ENCODE measurements around the gene FOXL2NB. TPM values are rescaled to one million over a fixed set of nuclear protein-coding genes. Genes with fewer than 3 reads are reported as not detected.

Gene FOXL2NB
- total RNA-seq, 1 experiment from 2014 or later: 0.31 TPM

- no peak overlapping the region for H3K4me3 Mint-ChIP-seq
- H3K27ac Mint-ChIP-seq: no peak overlapping the region
- no peak overlapping the region for H3T11ph ChIP-seq (ENCODE audit: low read length)
- peaks cover 5% of the 10 kb centered on the region for H3K23me2 ChIP-seq (ENCODE audit: insufficient read length, low read depth, low read length, poor library complexity, severe bottlenecking)
- no peaks in the 10 kb centered on the region for H4K20me1 ChIP-seq (ENCODE audit: control insufficient read depth, insufficient read depth, insufficient read length)
- no CpG with 5 or more reads among the region's 3 CpGs for WGBS (ENCODE audit: extremely low coverage, insufficient read length, low lambda C conversion rate)
- H3K4me2 ChIP-seq (ENCODE audit: insufficient read depth, insufficient read length, low read length): no peak overlapping the region
- peaks cover 6% of the 10 kb centered on the region in 2 experiments; a peak in 3 of 4 replicates for H3K4me1 Mint-ChIP-seq
- no peak overlapping the region for H2BK20ac ChIP-seq (ENCODE audit: low read depth, low read length, poor library complexity, severe bottlenecking)
- H3K4me1 ChIP-seq (ENCODE audit: insufficient read depth, low read length): no peaks in the 10 kb centered on the region; the same call in 1 of the 2 replicates
- H2BK12ac ChIP-seq (ENCODE audit: insufficient read length, low read depth, low read length): no peak overlapping the region
- no peak overlapping the region for H3K56ac ChIP-seq (ENCODE audit: insufficient read length, low read depth, low read length)
- no peak overlapping the region for H4K91ac ChIP-seq (ENCODE audit: insufficient read length, low read depth, low read length)
- no peak overlapping the region for H2AK5ac ChIP-seq (ENCODE audit: insufficient read length, low read length)
- H3K9ac ChIP-seq (ENCODE audit: extremely low read depth, insufficient read length, low read length): no peak overlapping the region
- no peaks in the 10 kb centered on the region for H3K79me1 ChIP-seq (ENCODE audit: insufficient read depth, low read depth, low read length, poor library complexity, severe bottlenecking)
- no peak overlapping the region for H4K5ac ChIP-seq (ENCODE audit: insufficient read length, low read depth, low read length)
- H3K27ac ChIP-seq (ENCODE audit: insufficient read length, low read depth, low read length): no peak overlapping the region
- no peak overlapping the region for H3K18ac ChIP-seq (ENCODE audit: insufficient read length, low read depth, low read length)
- no peaks in the 10 kb centered on the region for H3K27me3 ChIP-seq (ENCODE audit: insufficient read depth, low read length)
- DNase-seq: no peak
- no peak overlapping the region for H2BK15ac ChIP-seq (ENCODE audit: low read depth, low read length)
- H2BK120ac ChIP-seq (ENCODE audit: low read depth, low read length, poor library complexity, severe bottlenecking): no peak overlapping the region
- no peaks in the 10 kb centered on the region for H3K9me3 Mint-ChIP-seq
- H2BK5ac ChIP-seq (ENCODE audit: insufficient read length, low read length): no peak overlapping the region
- H3K79me2 ChIP-seq (ENCODE audit: insufficient read depth, low read length): no peaks in the 10 kb centered on the region
- H3K14ac ChIP-seq (ENCODE audit: insufficient read depth, low read length): no peak overlapping the region
- H2AFZ ChIP-seq (ENCODE audit: low read length): no peak overlapping the region
- no peaks in the 10 kb centered on the region for H3K36me3 Mint-ChIP-seq (ENCODE audit: insufficient read depth in 1 of 3, low read depth in 3 of 3)
- H4K8ac ChIP-seq (replicated peaks; ENCODE audit: insufficient read length, low read depth, low read length): no peak overlapping the region
- no peak overlapping the region for H3K4ac ChIP-seq (ENCODE audit: low read depth, low read length)
- H3K23ac ChIP-seq (ENCODE audit: insufficient read length, low read depth, low read length): no peak overlapping the region
- TF ChIP-seq CTCF (conservative IDR thresholded peaks at IDR 0.05): no peak
- peaks cover 35% of the 10 kb centered on the region for H3K27me3 Mint-ChIP-seq (ENCODE audit: low read depth)
- no peaks in the 10 kb centered on the region for H3K9me3 ChIP-seq (ENCODE audit: control insufficient read depth, low read depth, low read length)
These were observed 33.3 kb upstream of the FOXL2NB start for GRCh38 chr3:138913766-138914165.
